HG02885 (cell line): ENCODE results near the gene SLC30A4.
"Not testable (repeated sequence)": the region's sequence is repeated elsewhere in the genome, so short reads cannot be mapped to it uniquely, and the experiment has no call there.

Experiments
- ATAC-seq: cut with Tn5 transposase; IDR thresholded peaks from one replicate; pipeline ENCODE4 v1.9.1; 2021; ENCODE audit warnings: mild to moderate bottlenecking; ENCODE audit not compliant: unreplicated experiment, poor library complexity

SLC30A4 gene

DNA sequence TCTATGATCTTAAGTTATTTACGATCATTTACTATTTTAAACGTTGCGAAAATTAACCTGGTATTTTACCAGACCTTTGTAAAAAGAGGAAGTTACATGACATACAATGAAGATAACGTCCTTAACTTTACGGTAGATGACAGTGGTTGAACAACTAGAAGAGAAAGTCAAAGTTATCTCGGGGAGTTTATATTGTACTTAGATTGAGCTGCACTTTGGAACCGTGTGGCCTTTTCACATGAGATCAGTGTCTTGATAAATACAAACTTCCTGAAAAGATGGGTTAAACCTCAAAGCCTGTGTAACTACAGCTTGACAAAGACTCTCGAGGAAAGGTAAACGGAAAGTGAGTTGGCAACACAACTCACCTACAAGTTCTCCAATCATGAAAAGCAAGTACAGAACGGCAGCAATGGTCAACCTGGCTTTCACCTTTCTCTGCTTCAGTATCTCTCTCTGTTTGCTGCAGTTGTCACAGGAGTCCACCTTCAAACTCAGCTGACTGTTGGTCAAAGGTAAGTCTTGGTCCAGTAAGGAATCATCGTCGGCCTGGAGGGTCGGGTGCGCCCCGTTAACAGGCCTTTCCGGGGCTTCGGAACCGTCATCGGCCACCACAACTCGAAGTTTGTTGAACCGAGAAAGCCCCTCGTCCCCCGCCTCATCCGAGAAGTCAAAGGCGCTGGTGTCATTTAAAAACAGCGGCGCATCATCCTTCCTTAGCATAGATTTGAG is 793 bp downstream of the SLC30A4 start:
- ATAC-seq, result peak; percentile 15

DNA sequence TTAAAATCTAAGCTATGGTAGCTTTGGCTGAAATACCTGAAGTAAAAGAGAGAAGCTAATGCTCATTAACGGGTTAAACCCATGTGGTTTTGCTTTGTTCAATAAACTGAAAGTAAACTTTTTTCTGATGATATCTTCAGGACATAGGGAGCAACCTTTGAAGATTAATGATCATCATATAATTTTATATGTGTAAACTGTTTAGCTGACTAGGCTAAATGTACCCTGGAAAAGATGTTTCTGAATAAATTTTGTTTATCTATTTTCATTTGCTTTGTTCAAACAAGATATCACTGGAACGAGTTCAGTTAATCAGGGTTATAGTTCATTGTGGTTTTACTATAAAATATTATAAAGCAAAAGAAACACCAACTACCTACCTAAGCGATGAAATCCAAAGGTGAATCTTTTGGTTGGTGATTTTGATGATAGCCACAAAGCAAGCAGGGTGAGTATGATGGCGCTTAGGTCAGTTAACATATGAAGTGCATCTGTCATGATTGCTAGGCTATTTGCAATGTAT is 11.7 kb downstream of the SLC30A4 start:
- ATAC-seq, result no peak

DNA sequence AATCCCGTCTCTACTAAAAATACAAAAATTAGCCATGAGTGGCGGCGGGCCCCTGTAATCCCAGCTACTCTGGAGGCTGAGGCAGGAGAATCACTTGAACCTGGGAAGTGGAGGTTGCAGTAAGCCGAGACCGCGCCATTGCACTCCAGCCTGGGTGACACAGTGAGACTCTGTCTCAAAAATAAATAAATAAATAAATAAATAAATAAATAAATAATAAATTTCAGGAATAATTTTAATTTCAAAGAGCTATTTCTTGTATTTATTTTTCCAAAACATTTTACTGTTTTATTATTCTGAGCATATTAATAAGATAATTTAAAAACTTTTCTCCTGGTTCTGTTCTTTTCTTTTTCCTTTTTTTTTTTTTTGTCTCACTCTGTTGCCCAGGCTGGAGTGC is 15.4 kb downstream of the SLC30A4 start:
- not testable (repeated sequence) for ATAC-seq

DNA sequence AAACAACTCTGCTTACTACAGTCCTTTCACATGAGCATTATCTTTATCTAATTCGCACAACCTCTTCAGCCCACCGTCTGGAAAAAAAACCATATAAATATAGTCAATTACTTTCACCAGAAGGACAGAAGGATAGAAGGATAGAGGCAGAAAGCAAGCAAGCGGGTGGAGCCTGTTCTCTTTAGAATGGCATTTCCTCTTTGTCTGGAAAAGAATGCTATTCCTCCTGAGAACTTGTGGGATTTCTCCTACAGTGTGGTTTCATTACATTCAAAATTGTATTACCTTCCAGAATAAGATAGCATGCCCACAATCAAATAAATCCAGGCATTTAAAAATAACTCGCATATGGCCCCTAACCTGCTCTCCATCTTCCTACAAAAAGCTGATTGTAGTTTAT is 23.1 kb downstream of the SLC30A4 start:
- no peak for ATAC-seq

DNA sequence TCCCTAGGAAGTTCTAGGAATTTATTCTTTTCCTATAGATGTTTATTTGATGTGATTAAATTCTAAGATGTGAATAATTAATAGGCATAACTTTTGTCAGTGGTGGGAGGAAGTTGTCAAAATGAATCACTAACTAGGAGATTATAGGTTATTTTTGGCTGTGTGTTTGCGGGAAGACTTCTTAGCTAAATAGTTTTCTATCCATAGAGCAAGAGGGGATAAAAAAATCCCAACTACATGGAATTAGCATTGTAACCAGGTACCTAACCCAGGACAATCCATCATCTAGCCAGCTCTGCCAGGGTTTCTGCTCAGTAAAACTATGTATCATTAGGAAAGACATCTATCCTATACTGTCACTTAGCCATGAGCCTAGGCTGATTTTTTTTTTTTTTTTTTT is 23.9 kb downstream of the SLC30A4 start:
- no peak for ATAC-seq

DNA sequence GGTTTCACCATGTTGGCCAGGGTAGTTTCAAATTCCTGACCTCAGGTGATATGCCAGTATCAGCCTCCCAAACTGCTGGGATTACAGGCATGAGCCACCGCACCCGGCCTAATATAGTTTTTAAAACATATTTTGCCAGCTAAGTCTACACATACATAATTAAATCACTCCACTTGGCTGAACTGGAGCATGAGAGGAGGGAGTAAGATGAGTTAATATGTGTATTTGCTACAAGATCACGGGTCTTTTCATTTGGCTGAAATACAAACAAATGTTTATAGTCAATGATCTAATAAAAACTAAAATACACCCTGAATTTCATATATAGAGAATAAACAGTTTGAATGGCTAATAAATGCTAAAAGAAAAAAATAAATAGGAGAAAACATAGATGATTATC is 25.3 kb downstream of the SLC30A4 start:
- no peak for ATAC-seq

DNA sequence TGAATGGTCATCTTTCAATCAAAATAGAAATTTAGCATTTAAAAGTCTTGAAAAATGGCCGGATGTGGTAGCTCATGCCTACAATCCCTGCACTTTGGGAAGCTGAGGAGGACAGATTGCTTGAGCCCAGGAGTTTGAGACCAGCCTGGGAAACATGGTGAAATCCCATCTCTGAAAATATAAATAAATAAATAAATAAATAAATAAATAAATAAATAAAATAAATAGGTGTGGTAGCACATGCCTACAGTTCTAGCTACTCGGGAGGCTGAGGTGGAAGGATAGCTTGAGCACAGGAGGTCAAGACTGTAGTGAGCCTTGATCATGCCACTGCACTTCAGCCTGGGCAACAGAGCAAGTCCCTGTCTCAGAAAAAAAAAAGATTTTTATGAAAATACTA is 25.9 kb downstream of the SLC30A4 start:
- ATAC-seq, result no peak

DNA sequence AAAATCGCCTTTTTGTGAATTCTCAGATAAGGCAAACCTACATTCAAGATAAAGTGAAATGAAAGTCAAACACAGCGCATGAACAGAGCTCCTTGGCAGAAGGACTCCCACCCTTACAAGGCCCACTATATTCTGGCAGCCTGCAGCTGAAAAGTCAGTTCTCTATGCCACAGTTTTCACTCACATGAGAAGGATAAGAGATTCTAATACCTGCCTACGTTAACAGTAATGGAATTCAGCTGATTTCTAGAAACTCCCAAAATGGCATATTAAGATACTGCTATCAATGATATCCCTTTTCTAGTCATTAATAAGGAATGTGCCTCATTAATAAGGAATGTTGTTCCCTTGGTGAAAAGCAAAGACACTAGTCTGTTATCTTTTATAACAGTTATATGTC is 27.0 kb downstream of the SLC30A4 start:
- no peak for ATAC-seq

DNA sequence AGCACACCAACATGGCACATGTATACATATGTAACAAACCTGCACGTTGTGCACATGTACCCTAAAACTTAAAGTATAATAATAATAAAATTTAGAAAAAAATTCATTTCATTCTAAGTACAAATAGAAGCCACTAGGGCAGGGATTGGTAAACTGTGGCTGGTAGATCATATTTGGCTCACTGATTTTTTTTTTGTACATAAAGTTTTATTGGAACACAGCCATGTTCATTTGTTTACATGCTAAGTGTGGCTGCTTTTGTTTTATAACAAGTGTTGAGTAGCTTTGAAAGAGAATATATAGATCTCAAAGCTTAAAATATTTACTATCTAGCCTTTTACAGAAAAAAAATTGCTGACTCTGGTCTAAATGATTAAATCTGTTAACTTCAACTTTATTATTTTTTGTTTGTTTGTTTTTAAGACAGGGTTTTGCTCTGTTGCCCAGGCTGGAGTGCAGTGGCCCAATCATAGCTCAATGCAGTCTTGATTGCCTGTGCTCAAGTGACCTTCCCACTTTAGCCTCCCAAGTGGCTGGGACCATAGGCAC is 32.8 kb downstream of the SLC30A4 start:
- ATAC-seq, result no peak

DNA sequence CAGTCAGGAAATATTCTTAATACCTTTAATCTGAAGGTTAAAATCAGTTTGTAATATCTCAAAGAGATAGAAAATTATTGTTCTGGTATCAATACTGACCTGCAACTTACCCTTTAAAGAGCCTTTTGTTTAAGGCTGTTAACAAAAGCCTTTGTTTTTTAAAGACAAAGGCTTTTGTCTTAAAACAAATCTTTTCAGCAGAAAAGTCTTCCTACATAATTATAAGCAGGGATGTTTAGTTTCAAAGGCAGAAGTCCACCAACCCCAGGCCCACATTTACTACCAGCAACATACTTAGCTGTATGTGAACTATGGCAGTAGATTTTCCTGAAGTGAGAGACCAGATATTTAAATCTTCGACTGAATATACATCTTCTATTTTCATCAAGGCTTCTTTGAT is 36.2 kb downstream of the SLC30A4 start:
- ATAC-seq, result no peak

DNA sequence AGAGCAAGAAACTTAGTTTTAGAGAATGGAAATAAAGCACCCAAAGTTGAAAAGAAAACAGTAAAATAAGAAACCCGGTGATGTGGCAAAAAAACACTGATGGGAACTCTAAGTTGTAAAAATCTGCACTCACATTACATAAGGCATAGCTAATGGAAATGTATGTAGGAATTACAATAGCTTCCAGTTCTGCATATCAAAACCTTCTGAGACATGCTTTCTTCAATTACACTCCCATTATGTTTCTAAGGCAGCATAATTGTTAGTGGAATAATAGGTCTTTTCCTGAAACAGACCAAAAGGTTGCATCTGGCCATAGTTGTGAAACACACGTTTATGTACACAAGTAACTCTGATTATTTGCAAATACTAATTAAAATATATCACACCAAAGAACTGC is 41.4 kb downstream of the SLC30A4 start:
- ATAC-seq, result no peak

DNA sequence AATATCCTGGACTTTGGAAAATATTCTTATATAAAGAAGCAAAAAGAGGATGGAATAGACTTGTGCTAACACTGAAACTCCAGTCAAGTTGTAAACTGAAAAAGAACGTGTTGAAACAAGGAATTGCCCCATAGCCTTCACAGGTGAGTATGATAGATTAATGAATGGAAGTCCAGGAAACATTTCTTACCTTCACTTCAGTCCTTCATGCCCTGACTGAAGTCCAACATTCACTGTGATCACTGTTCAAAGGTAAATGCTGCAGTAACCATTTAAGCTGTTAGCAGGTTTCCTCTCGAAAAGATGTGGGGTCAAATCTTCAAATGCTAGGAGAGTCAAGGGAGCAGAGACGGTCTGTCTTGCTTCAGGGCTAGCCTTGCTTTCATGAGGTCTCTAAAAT is 46.1 kb downstream of the SLC30A4 start:
- ATAC-seq, result no peak

DNA sequence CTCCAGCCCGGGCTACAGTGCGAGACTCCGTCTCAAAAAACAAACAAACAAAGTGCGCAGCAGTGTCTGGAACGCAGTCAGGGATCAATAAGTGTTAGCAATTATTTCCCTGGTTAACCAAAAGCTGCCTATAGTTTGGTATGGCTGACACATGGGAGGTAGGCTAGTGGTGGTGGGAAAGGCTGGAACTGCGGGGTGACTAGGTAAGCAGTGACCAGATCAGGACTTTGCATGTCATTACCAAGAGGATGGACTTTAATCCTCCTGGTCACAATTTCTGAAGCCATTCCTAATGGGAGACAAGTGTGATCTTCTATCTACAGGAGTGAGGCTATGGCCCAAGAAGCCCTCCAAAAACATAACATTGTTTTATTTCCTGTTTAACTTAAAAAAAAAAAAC is 47.8 kb downstream of the SLC30A4 start:
- ATAC-seq, result no peak

DNA sequence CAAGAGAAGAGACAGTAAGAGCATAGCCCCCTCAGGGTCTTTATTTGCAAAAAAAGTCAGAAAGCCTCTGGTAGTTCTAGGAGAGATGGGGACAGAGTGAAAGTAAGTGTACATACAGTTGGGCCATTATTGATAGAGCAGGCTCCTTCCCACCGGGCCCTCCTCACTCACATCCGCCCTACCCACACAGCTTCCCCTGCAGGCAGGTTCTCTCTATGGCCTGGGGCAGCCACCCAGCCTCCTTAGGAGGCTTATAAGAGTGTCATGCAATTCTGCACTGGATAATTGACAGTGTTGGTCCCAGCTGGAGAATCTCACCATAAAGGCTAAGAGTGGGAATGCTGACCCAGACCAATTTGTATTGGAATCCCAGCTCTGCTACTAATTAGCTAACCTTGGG is 49.5 kb downstream of the SLC30A4 start:
- ATAC-seq, result no peak

DNA sequence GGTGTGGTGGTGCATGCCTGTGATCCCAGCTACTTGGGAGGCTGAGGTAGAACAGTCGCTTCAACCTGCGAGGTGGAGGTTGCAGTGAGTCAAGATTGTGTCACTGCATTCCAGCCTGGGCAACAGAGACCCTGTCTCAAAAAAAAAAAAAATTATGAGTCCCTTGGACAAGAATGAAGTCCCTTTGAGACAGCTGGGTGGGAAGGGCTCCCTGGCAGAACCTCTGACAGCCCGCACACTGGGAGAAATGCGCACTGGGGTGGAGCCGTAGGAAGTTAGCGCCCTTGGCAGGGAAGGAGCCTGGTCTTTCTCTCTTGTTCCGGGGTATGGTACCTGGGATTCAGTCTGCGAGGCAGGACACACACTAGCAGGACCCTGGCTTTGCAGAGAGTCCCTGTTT is 51.4 kb downstream of the SLC30A4 start:
- ATAC-seq, result no peak

DNA sequence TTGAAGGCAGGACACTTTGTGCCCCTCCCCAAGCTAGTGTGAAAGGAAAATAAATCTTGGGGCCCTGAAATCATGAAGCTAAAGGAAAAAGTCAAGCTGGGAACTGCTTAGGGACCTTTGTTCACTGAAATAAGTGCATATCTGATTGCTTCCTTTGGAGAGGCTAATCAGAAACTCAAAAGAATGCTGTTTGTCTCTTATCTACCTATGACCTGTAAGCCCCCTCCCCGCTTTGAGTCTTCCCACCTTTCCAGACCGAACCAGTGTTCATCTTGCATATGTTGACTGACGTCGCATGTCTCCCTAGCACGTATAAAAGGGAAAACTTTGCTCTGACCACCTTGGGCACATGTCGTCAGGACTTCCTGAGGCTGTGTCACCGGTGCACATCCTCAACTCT is 53.1 kb downstream of the SLC30A4 start:
- ATAC-seq, result no peak

DNA sequence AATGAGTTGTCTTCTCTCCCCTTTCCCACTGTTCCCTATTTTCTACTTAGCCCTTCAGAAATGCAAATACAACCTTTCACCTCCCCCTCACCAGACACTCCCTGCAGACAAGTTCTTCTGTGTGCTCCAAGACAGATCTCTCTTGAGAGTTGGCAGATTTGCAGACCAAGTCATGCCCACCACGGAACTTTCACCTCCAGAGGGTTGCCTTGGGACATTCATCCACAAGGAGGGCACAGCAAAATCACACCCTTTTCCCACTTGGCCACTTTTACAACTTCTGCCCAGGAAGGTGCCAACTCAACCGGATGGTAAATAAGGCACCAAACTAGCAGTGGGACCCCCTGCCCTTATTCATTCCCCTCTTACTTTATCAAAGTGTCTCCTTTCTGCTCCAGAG is 53.5 kb downstream of the SLC30A4 start:
- no peak for ATAC-seq

DNA sequence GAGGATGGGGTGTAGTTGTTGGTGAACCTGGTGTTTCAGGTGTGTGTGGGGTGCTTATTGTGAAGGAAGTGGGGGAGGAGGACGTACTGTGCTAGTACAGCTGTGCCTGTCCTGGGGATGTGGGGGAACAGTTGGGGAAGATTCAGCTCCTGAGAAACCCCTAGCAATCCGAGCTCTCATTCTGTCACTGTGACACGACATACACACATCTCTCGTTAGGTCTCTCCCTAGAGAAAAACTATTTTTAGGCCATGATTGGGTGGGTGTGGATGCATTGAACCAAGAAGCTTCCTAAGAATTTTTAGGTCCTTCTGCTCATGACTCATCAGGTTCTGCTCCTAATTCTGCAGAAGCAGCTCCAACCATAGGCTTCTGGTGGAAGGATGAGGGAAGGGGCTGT is 54.3 kb downstream of the SLC30A4 start:
- no peak for ATAC-seq

DNA sequence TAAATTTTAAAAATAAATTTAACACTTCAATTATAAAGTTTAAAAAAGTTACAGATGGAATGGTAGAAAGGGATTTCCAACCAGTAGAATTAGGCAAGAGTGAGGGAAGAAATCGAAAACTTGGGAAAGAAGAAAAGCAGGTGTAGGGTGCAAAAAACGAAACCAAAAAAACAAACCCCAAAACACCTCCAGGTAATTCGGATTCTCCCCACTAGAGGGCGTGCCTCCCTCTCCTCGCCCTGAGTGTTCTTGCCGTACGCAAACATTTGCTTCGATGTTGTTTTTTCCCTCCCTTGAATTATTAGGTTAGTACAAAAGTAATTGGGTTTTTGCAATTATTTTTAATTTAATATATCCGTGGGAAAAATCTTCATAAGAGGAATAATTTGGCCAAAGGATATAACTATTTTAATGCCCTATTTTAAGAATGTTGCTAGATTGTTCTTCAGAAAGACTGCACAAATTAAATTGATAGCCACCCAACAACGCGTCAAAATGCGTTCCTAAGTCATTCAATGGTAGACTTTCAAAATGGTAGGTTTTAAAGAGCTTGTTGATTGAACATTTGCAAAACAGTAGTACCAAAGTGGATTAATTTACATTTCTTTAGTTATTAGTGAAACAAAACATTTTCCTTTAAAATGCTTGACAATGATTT is 63.7 kb downstream of the SLC30A4 start:
- no peak for ATAC-seq

DNA sequence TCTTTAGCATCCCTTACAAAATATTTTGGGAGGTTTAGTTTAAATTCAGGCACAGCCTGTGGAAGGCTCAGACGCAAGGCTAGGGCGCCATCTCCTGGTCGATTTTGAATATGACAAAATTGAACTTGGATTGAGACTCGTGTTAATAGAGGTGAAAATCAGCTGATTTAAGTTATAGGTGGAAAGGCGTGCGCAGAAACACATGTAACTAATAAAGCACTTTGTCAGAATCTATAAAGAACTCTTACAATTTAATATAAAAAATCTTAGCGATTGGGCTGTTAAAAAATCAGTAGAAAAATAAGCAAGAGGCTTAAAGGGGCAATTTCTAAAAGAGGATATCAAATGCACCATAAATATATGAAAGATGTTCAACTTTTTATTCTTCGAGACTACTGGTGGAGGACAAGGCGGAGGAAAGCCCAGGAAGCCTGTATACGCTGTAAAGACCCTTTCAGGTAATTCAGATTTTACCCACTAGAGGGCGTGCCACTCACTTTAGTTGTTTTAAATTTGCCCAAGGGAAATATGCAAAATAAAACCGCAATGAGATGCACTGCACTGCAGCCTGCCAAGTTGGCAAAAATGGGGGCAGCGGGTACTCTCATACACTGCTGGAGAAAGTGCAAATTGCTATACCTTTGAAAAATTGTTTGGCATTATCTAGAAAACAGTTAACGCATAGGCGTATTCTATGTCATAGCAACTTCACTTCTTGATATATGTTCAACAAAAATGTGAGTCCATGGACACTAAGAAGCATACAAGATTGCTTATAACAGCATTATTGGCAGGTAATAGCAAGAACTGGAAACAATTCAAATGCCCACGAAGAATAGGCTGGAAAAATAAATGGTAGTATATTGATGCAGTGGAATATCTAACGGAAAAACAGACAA is 64.7 kb downstream of the SLC30A4 start:
- ATAC-seq, result peak; percentile 59

DNA sequence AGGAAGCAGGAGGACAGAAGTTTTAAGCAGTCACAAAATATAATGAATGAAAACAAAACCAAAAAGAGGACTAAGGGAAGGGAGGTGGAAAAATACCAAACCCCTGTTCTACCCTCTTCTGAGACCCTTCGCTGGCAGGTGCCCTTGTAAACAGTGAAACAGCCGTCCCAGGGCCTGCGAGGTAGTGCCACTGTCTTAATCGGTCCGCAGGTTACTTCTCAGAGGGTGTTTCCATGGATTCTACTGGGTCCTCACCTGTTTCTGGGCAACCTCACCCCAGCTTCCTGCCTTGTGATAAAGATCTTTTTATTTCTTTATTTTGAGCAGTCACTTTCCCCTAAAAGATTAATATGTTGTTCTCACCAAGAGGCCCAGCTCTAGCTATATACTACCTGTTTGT is 65.3 kb downstream of the SLC30A4 start:
- ATAC-seq, result no peak
